Brain pericyte (primary cell): Measurements from ENCODE around the gene RUBCNL.

Experiments used
- DNase-seq: peaks from one replicate; pipeline ENCODE4 v3.0.0-alpha.2; 2012; ENCODE audit warnings: low read depth, low spot score

Gene RUBCNL

DNA sequence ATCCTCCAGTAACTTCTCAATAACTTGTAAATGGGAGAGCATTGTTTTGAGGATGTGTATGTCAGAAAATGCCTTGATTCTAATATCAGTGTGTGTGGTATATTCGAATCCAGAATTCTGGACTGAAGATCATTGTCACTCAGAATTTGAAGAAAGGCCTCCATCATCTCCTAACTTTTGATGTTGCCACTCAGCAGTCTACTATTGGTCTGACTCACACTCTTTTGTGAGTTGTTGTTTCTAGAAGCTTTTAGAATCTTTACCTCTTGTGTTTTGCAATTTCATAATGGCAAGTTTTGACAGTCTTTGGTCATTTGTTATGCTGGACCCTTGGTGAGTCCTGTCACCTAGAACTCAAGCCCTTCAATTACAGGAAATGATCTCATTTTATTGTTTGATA is 77.0 kb downstream of the RUBCNL start:
- no peak for DNase-seq

DNA sequence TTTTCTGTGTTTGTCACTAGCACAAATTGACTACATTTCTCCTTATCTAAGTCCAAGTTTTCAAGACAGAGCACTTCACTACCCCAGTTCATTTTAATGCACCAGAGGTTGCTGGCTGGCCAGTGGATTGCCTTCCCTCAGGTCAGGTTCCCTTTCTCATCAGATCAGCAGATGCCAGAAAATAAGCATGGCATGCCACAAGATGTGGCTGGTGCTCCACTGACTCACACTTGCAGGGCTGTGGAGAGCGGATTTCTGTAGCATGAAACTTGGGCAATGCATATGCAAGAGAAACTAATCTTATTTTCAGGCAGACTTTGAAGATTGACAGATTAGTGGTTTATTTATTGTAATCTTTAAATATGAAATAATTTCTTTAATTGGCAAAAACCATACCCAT is 79.5 kb downstream of the RUBCNL start:
- DNase-seq = no peak

DNA sequence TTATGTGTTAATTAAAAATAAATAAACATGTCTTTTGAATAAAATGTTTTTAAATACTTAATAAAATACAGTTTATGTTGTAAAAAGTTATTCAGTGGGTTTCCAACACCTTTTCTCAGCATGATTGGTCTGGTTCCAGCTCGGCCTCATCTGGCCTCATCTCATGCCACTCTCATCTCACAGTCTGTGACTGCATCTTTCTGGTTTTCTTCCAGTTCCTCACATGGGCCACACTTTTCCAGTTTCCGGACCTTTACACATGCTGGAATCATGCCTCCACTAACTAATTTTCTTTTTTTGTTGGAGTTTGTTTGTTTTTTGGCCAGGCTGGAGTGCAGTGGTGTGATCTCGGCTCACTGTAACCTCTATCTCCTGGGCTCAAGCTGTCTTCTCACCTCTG is 82.5 kb downstream of the RUBCNL start:
- DNase-seq = no peak

DNA sequence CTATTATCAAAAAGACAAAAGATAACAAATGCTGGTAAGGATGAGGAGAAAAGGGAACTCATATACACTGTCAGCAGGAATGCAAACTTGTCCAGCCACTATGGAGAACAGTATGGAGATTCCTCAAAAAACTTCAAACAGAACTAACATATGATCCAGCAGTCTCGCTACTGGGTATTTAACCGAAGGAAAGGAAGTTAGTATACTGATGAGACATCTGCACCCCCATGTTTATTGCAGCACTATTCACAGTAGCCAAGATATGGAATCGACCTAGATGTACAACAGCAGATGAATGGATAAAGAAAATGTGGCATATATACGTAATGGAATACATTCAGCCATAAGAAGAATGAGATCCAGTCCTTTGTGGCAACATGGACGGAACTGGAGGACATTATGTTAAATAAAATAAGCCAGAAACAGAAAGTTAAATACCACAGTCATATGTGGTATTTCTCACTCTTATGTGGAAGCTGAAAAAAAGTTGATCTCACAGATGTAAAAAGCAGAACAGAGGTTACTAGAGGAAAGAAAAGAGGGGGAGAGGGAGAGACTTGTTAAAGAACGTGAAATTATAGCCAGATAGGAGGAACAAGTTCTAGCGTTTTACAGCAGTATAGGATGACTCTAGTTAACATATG is 83.2 kb downstream of the RUBCNL start:
- DNase-seq = no peak

DNA sequence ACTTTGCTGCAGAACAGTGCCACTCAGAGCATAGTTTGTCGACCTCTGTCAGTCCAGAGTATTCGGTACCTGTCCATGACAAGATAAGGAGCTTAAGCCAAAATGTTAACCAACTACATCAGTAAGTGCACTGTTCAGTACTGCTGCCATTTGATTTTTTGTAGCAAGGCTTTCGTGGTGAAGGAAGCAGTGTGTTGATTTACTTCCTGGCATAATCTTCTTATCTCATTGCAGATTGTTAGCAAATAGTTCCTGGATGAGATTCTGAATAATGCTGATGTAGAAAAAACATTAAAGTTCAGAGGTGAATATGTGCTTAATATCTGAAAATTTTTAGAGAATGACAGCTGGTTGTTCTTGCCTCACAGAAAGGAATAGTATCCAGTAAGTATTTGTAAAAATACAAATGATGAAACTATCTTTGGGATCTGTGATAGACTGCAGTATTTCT is 89.7 kb downstream of the RUBCNL start:
- DNase-seq = no peak

DNA sequence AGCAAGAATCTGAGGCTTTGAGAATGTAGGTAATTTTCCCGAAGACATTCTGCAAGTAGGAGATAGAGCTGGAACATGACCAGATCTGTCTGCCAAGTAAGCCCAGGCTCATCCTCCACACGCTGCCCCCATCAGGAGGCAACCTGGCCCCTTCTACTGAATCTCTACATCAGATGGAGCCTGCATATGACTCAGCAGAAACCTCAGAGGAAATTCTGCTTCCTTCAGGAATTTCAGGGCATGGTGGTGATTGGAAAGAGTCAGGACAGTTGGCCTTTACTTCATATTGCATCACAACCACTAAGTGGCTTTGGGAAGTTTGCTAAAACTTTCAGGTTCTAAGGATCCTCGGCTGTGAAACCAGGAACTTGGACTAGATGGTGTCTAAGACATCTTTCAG is 90.1 kb downstream of the RUBCNL start:
- DNase-seq = no peak

DNA sequence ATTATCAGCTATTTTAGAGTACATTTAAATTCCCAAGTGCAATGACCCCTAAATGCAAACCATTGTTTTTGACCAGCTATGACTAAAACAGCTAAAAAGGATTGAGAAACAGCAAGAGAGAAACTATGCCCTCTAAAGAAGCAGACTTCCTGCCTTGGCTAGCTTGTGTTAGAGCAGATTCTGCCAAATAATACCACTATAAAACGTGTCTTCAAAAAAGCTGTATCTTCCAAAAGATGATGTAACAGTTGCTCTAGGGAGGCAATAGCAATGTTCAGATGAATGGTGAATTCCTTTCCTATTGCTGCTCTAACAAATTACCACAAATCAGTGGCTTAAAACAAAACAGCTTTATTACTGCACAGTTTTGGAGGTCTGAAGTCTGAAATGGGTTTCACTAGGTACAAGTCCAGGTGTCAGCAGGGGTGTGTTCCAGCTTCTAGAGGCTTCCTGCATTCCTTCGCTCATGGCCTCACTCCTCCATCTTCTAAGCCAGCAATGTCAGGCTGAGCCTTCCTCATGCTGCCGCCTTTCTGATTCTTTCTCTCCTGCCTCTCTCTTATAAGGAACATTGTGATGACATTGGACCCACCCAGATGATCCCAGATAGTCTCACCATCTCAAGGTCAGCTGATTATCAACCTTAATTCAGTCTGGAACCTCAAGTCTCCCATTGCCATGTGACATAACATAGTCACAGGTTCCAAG is 90.8 kb downstream of the RUBCNL start:
- peak; percentile 24 for DNase-seq

DNA sequence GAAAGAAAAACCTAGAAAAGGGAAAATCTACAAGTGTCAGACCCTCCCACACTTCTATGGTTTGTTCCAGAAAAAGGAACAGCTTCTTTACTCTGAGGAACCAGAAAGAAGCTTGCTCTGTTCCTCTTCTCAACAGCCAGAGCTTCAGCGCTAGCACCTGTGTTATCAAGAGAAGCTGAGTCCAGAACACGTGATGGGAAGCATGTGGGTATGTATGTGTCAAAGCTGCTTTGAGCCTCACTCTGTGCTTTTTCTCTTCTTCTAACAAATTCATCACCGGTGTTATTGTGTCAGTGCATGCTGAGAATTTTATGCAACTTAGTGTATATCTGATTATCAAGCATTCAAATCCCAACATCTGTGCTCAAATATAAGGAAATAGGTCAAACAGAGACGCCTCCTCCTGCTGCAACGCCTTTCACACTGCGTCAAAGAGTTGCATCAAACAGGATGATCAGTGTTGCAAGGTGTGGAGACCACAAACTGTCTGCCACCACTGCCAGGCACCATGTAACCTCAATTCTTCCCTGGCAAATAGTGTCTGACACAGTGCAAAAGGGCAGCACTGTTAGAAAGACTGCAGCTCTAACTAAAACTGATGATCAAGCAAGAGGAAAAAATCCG is 91.4 kb downstream of the RUBCNL start:
- DNase-seq = no peak

DNA sequence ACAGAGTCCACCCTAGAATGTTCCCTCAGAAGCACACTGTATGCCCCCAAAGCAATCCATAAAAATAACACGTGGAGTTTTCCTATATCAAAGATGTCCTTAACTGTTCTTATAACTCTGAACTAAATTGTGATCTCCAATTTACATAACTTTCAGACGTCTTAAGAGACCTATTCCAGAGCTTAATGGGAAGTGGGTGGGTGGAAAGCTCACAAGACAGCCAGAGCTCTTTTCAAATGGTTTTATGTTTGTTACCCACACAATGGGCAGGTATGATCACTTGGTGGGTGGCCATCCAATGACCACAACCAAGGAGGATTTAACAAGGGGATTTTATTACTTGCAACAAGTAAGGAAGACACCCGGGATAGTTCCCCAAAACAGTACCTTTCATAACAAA is 93.6 kb downstream of the RUBCNL start:
- DNase-seq = no peak
